GM23248 (cell line): Measurements from ENCODE around the gene OR2V1.

ENCODE experiments used
- EZH2 ChIP-seq: fragments of 200-600 bp; sonication (generic); IDR thresholded peaks from 2 replicates; pipeline ENCODE4 v1.6.1; 2018; ENCODE audit warnings: antibody characterized with exemption, mild to moderate bottlenecking; ENCODE audit not compliant: insufficient read depth, poor library complexity, severe bottlenecking
- EZH2phosphoT487 ChIP-seq: fragments of 200-600 bp; sonication (generic); IDR thresholded peaks from 2 replicates; pipeline ENCODE4 v1.6.1; 2018; ENCODE audit warnings: antibody characterized with exemption, moderate library complexity, mild to moderate bottlenecking, low read depth; ENCODE audit not compliant: insufficient read depth

GRCh38 chr5:181076920-181077319, 54.0 kb downstream of the OR2V1 start:
- no peak for TF ChIP-seq EZH2phosphoT487
- TF ChIP-seq EZH2: no peak
